Type B pancreatic cell (in vitro differentiated cells): ENCODE measurements around the gene ATXN3L. TPM values are rescaled to one million over a fixed set of nuclear protein-coding genes. Genes with fewer than 3 reads are reported as not detected.
"Not testable (repeated sequence)": the region's sequence is repeated elsewhere in the genome, so short reads cannot be mapped to it uniquely, and the experiment has no call there.

Experiments used
- DNase-seq: peaks from one replicate; pipeline ENCODE4 v3.0.0; 2021; ENCODE audit warnings: mixed read lengths; ENCODE audit not compliant: unreplicated experiment; ENCODE audit errors: extremely low spot score
- H3K27ac Mint-ChIP-seq: 2 replicates; pipeline ENCODE4 v1.8.0; 2021; ENCODE audit warnings: mild to moderate bottlenecking, mixed read lengths
- H3K27me3 Mint-ChIP-seq: 2 replicates; pipeline ENCODE4 v1.8.0; 2021; ENCODE audit warnings: mixed read lengths
- H3K36me3 Mint-ChIP-seq: 2 replicates; pipeline ENCODE4 v1.8.0; 2021; ENCODE audit warnings: mixed read lengths
- H3K4me1 Mint-ChIP-seq: one replicate; pipeline ENCODE4 v1.8.0; 2021; ENCODE audit warnings: mixed read lengths; ENCODE audit not compliant: unreplicated experiment
- H3K4me3 Mint-ChIP-seq: 2 replicates; pipeline ENCODE4 v1.8.0; 2021; ENCODE audit warnings: mild to moderate bottlenecking, mixed read lengths
- H3K9me3 Mint-ChIP-seq: 2 replicates; pipeline ENCODE4 v1.8.0; 2021; ENCODE audit warnings: mixed read lengths
- CTCF ChIP-seq: fragments of 200-600 bp; sonication (generic); conservative IDR thresholded peaks from 2 replicates; pipeline ENCODE4 v1.5.0; 2021; ENCODE audit warnings: antibody characterized with exemption, mild to moderate bottlenecking
- total RNA-seq: library from RNA; stranded (reverse); gene quantifications from 2 replicates; pipeline ENCODE4 v1.2.1, GENCODE V29; 2021; ENCODE audit warnings: low replicate concordance

ATXN3L gene
- total RNA-seq, 1 donor from 2014 or later, result not detected

- Mint-ChIP-seq H3K27me3 (no peaks in the 10 kb centered on the region), H3K27ac (no peak overlapping the region), H3K9me3 (no peaks in the 10 kb centered on the region), H3K4me3 (no peak overlapping the region), H3K4me1 (no peaks in the 10 kb centered on the region), H3K36me3 (no peaks in the 10 kb centered on the region)
- DNase-seq, result no peak
- no peak for TF ChIP-seq CTCF
Observed at GRCh38 chrX:13307041-13307440, 12.8 kb downstream of the ATXN3L start.

- no peak overlapping the region for H3K27ac Mint-ChIP-seq
- DNase-seq, result no peak
- no peaks in the 10 kb centered on the region for H3K36me3 Mint-ChIP-seq
- H3K4me1 Mint-ChIP-seq, result no peaks in the 10 kb centered on the region
- H3K9me3 Mint-ChIP-seq, result no peaks in the 10 kb centered on the region
- no peak for TF ChIP-seq CTCF
- H3K27me3 Mint-ChIP-seq, result no peaks in the 10 kb centered on the region
- H3K4me3 Mint-ChIP-seq, result no peak overlapping the region
Observed at GRCh38 chrX:13305108-13305507, 14.7 kb downstream of the ATXN3L start.

GRCh38 chrX:13304052-13304451 is 15.8 kb downstream of the ATXN3L start:
- DNase-seq, result no peak
- Mint-ChIP-seq H3K27ac (no peak overlapping the region), H3K4me3 (no peak overlapping the region), H3K27me3 (no peaks in the 10 kb centered on the region), H3K9me3 (no peaks in the 10 kb centered on the region), H3K4me1 (no peaks in the 10 kb centered on the region), H3K36me3 (no peaks in the 10 kb centered on the region)
- TF ChIP-seq CTCF, result no peak

GRCh38 chrX:13303248-13303647 is 16.6 kb downstream of the ATXN3L start:
- not testable (repeated sequence) for H3K27ac Mint-ChIP-seq, H3K27me3 Mint-ChIP-seq, H3K4me1 Mint-ChIP-seq, H3K4me3 Mint-ChIP-seq, H3K36me3 Mint-ChIP-seq, H3K9me3 Mint-ChIP-seq, DNase-seq

GRCh38 chrX:13298836-13299235 is 21.0 kb downstream of the ATXN3L start:
- no peaks in the 10 kb centered on the region for H3K9me3 Mint-ChIP-seq
- no peaks in the 10 kb centered on the region for H3K36me3 Mint-ChIP-seq
- H3K27ac Mint-ChIP-seq, result no peak overlapping the region
- no peaks in the 10 kb centered on the region for H3K4me1 Mint-ChIP-seq
- TF ChIP-seq CTCF, result no peak
- H3K4me3 Mint-ChIP-seq, result no peak overlapping the region
- no peak for DNase-seq
- H3K27me3 Mint-ChIP-seq, result no peaks in the 10 kb centered on the region

GRCh38 chrX:13295841-13296240 is 24.0 kb downstream of the ATXN3L start:
- H3K4me3 Mint-ChIP-seq, result no peak overlapping the region
- no peaks in the 10 kb centered on the region for H3K27me3 Mint-ChIP-seq
- TF ChIP-seq CTCF, result no peak
- H3K4me1 Mint-ChIP-seq, result no peaks in the 10 kb centered on the region
- no peak for DNase-seq
- no peaks in the 10 kb centered on the region for H3K36me3 Mint-ChIP-seq
- H3K9me3 Mint-ChIP-seq, result no peaks in the 10 kb centered on the region
- H3K27ac Mint-ChIP-seq, result no peak overlapping the region
